K562 (cell line): ENCODE measurements around the gene AP3S1. TPM values are rescaled to one million over a fixed set of nuclear protein-coding genes. Genes with fewer than 3 reads are reported as not detected.

Experiments
- ATAC-seq: fragments of 200-7000 bp; cut with Tn5 transposase; 3 replicates; pipeline ENCODE4 v1.9.1; 2020; ENCODE audit warnings: moderate library complexity
- BruUV-seq: library from RNA; stranded (reverse); fragments of 400-500 nt; replicated peaks from 2 replicates; lab custom pipeline; 2021; lab: Mats Ljungman, UMichigan
- CTCF ChIA-PET: fragments of 300-600 bp; formaldehyde crosslinking; extraction: SDS; loops from one replicate; lab custom pipeline; 2021; ENCODE audit warnings: low intra/inter-chr PET ratio; lab: Yijun Ruan, JAX
- POLR2A ChIA-PET: fragments of 300-600, 350-650 bp; sonication (Branson Sonifier 250); formaldehyde crosslinking; extraction: SDS; loops from one replicate; lab custom pipeline; 2021; ENCODE audit warnings: antibody characterized with exemption, inconsistent platforms; lab: Yijun Ruan, JAX
- DNase-seq, 4 experiments: peaks; one replicate each; pipeline versions ENCODE4 v3.0.0 to v3.0.0-alpha.2; 2011 to 2018; ENCODE audit warnings: low spot score in 3 of 4, mixed read lengths in 3 of 4; ENCODE audit errors: extremely low read depth in 1 of 4
- FAIRE-seq: peaks from 2 replicates; lab custom pipeline; 2011; peaks lifted over from hg19 to GRCh38; lab: Jason Lieb, UNC
- H2AFZ ChIP-seq: 2 replicates; pipeline ENCODE4 v1.6.0; 2011; ENCODE audit warnings: low read depth, low read length, control low read depth, inconsistent platforms
- H3K27ac ChIP-seq: fragments of 200-600 bp; 3 replicates; pipeline ENCODE4 v1.8.0; 2011; ENCODE audit warnings: low read depth, mild to moderate bottlenecking, control low read depth, inconsistent platforms, low read length, moderate library complexity, mixed read lengths; ENCODE audit errors: extremely low read depth
- H3K27me3 ChIP-seq, 2 experiments: fragments of 300-600 bp in 1 of 2; 2 replicates in 1 of 2; 3 replicates in 1 of 2; pipeline versions ENCODE4 v1.6.0 to v1.8.0; 2011; ENCODE audit warnings: inconsistent platforms in 2 of 2, low read length in 2 of 2, mild to moderate bottlenecking in 1 of 2, mixed read lengths in 1 of 2, moderate library complexity in 1 of 2; ENCODE audit not compliant: control insufficient read depth in 2 of 2, insufficient read depth in 2 of 2
- H3K36me3 ChIP-seq: fragments of 300-600 bp; 3 replicates; pipeline ENCODE4 v1.8.0; 2011; ENCODE audit warnings: mild to moderate bottlenecking, low read length, inconsistent platforms; ENCODE audit not compliant: control insufficient read depth, insufficient read depth
- H3K4me1 ChIP-seq, 2 experiments: fragments of 200-600 bp in 1 of 2; replicated peaks in 1 of 2; 2 replicates in 1 of 2; 3 replicates in 1 of 2; pipeline versions ENCODE4 v1.5.1 to v1.8.0; 2011; ENCODE audit warnings: inconsistent platforms in 2 of 2, low read length in 2 of 2, mild to moderate bottlenecking in 1 of 2, mixed read lengths in 1 of 2, moderate library complexity in 1 of 2; ENCODE audit not compliant: control insufficient read depth in 2 of 2, insufficient read depth in 2 of 2
- H3K4me2 ChIP-seq: 2 replicates; pipeline ENCODE4 v1.6.1; 2011; ENCODE audit warnings: low read length, control low read depth, inconsistent platforms, mixed read lengths; ENCODE audit not compliant: insufficient read depth
- H3K4me3 ChIP-seq: fragments of 200-600 bp; sonication (generic), shearing (Covaris generic); 2 replicates; pipeline ENCODE4 v1.5.1; 2016; ENCODE audit warnings: control low read depth, inconsistent platforms
- H3K79me2 ChIP-seq: fragments of 200-600 bp; 3 replicates; pipeline ENCODE4 v1.8.0; 2011; ENCODE audit warnings: low read length, inconsistent platforms; ENCODE audit not compliant: control insufficient read depth, insufficient read depth
- H3K9ac ChIP-seq, 2 experiments: 2 replicates each; pipeline versions ENCODE4 v1.6.0 to v1.6.1; 2011; ENCODE audit warnings: low read depth in 2 of 2, low read length in 2 of 2, control low read depth in 1 of 2, inconsistent platforms in 1 of 2, mild to moderate bottlenecking in 1 of 2, mixed read lengths in 1 of 2; ENCODE audit not compliant: insufficient read depth in 1 of 2
- H3K9me1 ChIP-seq: one replicate; pipeline ENCODE4 v1.6.0; 2011; ENCODE audit warnings: inconsistent platforms, mild to moderate bottlenecking, low read length, moderate library complexity; ENCODE audit not compliant: control insufficient read depth, insufficient read depth
- H3K9me3 ChIP-seq: replicated peaks from 2 replicates; pipeline ENCODE4 v1.5.1; 2011; ENCODE audit warnings: low read depth, low read length, inconsistent platforms; ENCODE audit not compliant: control insufficient read depth, insufficient read depth
- H4K20me1 ChIP-seq: replicated peaks from 2 replicates; pipeline ENCODE4 v1.6.1; 2011; ENCODE audit warnings: low read length, inconsistent platforms, mixed read lengths; ENCODE audit not compliant: control insufficient read depth, insufficient read depth
- E4F1 ChIP-seq: fragments of 250-450 bp; sonication (Bioruptor Pico); IDR thresholded peaks from 2 replicates; pipeline ENCODE4 v1.5.0; 2021; ENCODE audit warnings: mild to moderate bottlenecking, borderline replicate concordance
- HDAC3 ChIP-seq: fragments of 450-650 bp; IDR thresholded peaks from 2 replicates; pipeline ENCODE4 v1.6.1; 2018; ENCODE audit warnings: borderline replicate concordance, mild to moderate bottlenecking, moderate library complexity; ENCODE audit not compliant: partially characterized antibody
- MYC ChIP-seq, 2 experiments: fragments of 250-450 bp in 1 of 2; sonication (Bioruptor Pico) in 1 of 2; IDR thresholded peaks; 2 replicates each; pipeline versions ENCODE4 v1.5.1 to v1.6.1; 2012 to 2021; ENCODE audit warnings: low read depth in 2 of 2, borderline replicate concordance in 1 of 2, improper control_type of control experiment in 1 of 2, low read length in 1 of 2, mild to moderate bottlenecking in 1 of 2, moderate library complexity in 1 of 2
- SIN3A ChIP-seq, 2 experiments: fragments of 150-350 bp in 1 of 2; IDR thresholded peaks; 2 replicates each; pipeline ENCODE4 v1.6.1; 2011 to 2016; ENCODE audit warnings: borderline replicate concordance in 2 of 2, low read depth in 2 of 2, low read length in 2 of 2, mild to moderate bottlenecking in 2 of 2, moderate library complexity in 2 of 2; ENCODE audit not compliant: control insufficient read depth in 1 of 2
- ZNF408 ChIP-seq: fragments of 250-450 bp; sonication (Bioruptor Pico); IDR thresholded peaks from 2 replicates; pipeline ENCODE4 v1.4.0; 2020; ENCODE audit warnings: low read depth, mild to moderate bottlenecking, moderate library complexity
- ZNF507 ChIP-seq: conservative IDR thresholded peaks from 2 replicates; pipeline ENCODE4 v1.6.1; 2017; ENCODE audit warnings: missing genetic modification characterization, missing compliant biosample characterization
- ZNF589 ChIP-seq: fragments of 200-800 bp; sonication (Bioruptor generic); IDR thresholded peaks from 2 replicates; pipeline ENCODE4 v1.6.1; 2016; ENCODE audit warnings: low read depth, missing genetic modification characterization, missing compliant biosample characterization
- WGBS: fragments of 100-300 bp; shearing (Covaris generic); methylation state at CpG from one replicate; pipeline ENCODE4 v1.1.6; 2016; ENCODE audit warnings: low coverage, mixed read lengths; ENCODE audit not compliant: insufficient coverage; ENCODE audit errors: missing lambda C conversion rate; 5-methylcytosine and 5-hydroxymethylcytosine counted together
- in situ Hi-C: fragments of 300-500 bp; cut with MboI; formaldehyde crosslinking; loops from 4 replicates; pipeline ENCODE4 v1.15.0; 2018; ENCODE audit warnings: inconsistent platforms, mixed read lengths
- intact Hi-C: fragments of 100-400 bp; cut with micrococcal nuclease; formaldehyde crosslinking; loops from 2 replicates; pipeline ENCODE4 v1.14.2; 2022
- polyA plus RNA-seq, 8 experiments: library from polyadenylated mRNA; depleted of rRNA in 4 of 8; stranded (reverse) in 5 of 8; unstranded in 3 of 8; fragments of >200 nt; fragmentation: Nextera tagmentation in 2 of 8; fragmentation: Illumina TruSeq in 1 of 8; extraction: Ambion mirVana in 2 of 8; extraction: Trizol in 1 of 8; gene quantifications; 2 replicates each; pipeline versions ENCODE4 v1.2.1 to v1.2.3, GENCODE V29; 2011 to 2014; ENCODE audit warnings: inconsistent platforms in 1 of 8, missing spikeins in 1 of 8
- total RNA-seq, 7 experiments: library from RNA; depleted of rRNA in 6 of 7; stranded (reverse); fragments of >200 nt in 6 of 7; fragmentation: Illumina TruSeq in 2 of 7; extraction: Trizol in 2 of 7; gene quantifications; 2 replicates each; pipeline versions ENCODE4 v1.2.1 to v1.2.3, GENCODE V29; 2011 to 2021; ENCODE audit warnings: low replicate concordance in 1 of 7
- TF ChIP-seq, protein P1 (sequence below): fragments of 250-450 bp; sonication (Bioruptor Pico); IDR thresholded peaks from 2 replicates; pipeline ENCODE4 v1.8.0; 2022; ENCODE audit warnings: inconsistent platforms
- TF ChIP-seq, protein P2 (sequence below): fragments of 200-800 bp; sonication (Bioruptor generic); IDR thresholded peaks from 2 replicates; pipeline ENCODE4 v1.6.1; 2016; ENCODE audit warnings: missing genetic modification characterization, missing compliant biosample characterization

The AP3S1 gene
- total and polyA plus RNA-seq, 9 of the 15 experiments (the other 6 are each of a cell fraction or from before 2014, with no cell fraction given) = 46.1 to 106 (median 67.3) TPM

GRCh38 chr5:115801984-115802383, 39.8 kb upstream of the AP3S1 start (continued):
- TF ChIP-seq E4F1 (CRISPR knock-in tag) (no peak), ZNF589 (CRISPR knock-in tag) (no peak), ZNF408 (CRISPR knock-in tag) (no peak), HDAC3 (no peak)

DNA sequence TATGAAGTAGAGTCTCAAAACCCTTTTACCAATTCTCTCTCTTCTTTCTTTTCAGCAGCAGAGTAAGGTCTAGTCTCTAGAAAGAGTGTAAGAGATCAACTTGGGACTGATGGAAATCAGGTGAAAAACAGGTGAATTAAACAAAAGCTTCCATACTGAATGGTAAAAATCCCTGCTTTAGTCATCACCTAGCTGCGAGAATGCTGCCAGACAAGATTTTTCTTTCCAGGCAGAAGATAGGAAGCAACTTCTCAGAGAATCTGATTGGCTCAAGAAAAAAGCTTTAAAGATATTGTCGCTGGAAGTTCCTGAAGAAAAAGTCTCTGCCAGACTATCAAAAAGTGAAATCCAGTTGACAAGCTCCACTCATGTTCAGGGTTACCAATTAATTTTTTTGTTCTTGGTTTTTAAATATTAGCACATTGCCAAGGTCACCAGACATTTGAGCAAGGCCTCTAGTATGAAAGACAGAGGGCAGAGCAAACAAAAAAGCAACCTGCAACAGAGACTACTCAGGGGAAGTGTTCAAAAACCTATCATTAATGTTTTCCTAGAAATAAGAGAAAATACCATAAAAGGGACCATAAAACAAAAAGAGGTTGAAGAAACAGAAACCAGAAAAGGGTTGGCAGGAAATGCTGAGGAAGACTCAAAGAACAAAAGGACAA, 34.6 kb upstream of the AP3S1 start:
- H3K36me3 ChIP-seq = no peaks in the 10 kb centered on the region
- H3K79me2 ChIP-seq = no peaks in the 10 kb centered on the region
- no TSS peak for BruUV-seq
- no peak overlapping the region for H3K9ac ChIP-seq
- no peaks in the 10 kb centered on the region for H3K4me1 ChIP-seq
- WGBS = 0% methylated on average over 2 of the region's 2 CpGs
- in situ Hi-C loops (no loop called here), intact Hi-C loops (no loop called here)
- H3K9me1 ChIP-seq = no peaks in the 10 kb centered on the region
- FAIRE-seq = no peak
- no peak overlapping the region for H3K4me2 ChIP-seq
- ChIA-PET POLR2A (no interaction called here), CTCF (no interaction called here)
- DNase-seq = no peak
- H3K4me3 ChIP-seq = no peak overlapping the region
- no peaks in the 10 kb centered on the region for H3K9me3 ChIP-seq
- no peak for ATAC-seq
- H2AFZ ChIP-seq = no peak overlapping the region
- no peaks in the 10 kb centered on the region for H4K20me1 ChIP-seq
- H3K27me3 ChIP-seq = peaks cover 3 to 6% of the 10 kb centered on the region in 2 experiments; a peak in 2 of 5 replicates
- no peak overlapping the region for H3K27ac ChIP-seq
- TF ChIP-seq SIN3A (IDR thresholded peaks at IDR 0.05; ENCODE audit: borderline replicate concordance in 2 of 2, control insufficient read depth in 1 of 2, low read depth in 2 of 2, low read length in 2 of 2) = no peak
- TF ChIP-seq, protein P1, sequence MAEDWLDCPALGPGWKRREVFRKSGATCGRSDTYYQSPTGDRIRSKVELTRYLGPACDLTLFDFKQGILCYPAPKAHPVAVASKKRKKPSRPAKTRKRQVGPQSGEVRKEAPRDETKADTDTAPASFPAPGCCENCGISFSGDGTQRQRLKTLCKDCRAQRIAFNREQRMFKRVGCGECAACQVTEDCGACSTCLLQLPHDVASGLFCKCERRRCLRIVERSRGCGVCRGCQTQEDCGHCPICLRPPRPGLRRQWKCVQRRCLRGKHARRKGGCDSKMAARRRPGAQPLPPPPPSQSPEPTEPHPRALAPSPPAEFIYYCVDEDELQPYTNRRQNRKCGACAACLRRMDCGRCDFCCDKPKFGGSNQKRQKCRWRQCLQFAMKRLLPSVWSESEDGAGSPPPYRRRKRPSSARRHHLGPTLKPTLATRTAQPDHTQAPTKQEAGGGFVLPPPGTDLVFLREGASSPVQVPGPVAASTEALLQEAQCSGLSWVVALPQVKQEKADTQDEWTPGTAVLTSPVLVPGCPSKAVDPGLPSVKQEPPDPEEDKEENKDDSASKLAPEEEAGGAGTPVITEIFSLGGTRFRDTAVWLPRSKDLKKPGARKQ (CRISPR knock-in tag) = no peak
- TF ChIP-seq, protein P2, sequence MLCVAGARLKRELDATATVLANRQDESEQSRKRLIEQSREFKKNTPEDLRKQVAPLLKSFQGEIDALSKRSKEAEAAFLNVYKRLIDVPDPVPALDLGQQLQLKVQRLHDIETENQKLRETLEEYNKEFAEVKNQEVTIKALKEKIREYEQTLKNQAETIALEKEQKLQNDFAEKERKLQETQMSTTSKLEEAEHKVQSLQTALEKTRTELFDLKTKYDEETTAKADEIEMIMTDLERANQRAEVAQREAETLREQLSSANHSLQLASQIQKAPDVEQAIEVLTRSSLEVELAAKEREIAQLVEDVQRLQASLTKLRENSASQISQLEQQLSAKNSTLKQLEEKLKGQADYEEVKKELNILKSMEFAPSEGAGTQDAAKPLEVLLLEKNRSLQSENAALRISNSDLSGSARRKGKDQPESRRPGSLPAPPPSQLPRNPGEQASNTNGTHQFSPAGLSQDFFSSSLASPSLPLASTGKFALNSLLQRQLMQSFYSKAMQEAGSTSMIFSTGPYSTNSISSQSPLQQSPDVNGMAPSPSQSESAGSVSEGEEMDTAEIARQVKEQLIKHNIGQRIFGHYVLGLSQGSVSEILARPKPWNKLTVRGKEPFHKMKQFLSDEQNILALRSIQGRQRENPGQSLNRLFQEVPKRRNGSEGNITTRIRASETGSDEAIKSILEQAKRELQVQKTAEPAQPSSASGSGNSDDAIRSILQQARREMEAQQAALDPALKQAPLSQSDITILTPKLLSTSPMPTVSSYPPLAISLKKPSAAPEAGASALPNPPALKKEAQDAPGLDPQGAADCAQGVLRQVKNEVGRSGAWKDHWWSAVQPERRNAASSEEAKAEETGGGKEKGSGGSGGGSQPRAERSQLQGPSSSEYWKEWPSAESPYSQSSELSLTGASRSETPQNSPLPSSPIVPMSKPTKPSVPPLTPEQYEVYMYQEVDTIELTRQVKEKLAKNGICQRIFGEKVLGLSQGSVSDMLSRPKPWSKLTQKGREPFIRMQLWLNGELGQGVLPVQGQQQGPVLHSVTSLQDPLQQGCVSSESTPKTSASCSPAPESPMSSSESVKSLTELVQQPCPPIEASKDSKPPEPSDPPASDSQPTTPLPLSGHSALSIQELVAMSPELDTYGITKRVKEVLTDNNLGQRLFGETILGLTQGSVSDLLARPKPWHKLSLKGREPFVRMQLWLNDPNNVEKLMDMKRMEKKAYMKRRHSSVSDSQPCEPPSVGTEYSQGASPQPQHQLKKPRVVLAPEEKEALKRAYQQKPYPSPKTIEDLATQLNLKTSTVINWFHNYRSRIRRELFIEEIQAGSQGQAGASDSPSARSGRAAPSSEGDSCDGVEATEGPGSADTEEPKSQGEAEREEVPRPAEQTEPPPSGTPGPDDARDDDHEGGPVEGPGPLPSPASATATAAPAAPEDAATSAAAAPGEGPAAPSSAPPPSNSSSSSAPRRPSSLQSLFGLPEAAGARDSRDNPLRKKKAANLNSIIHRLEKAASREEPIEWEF (CRISPR knock-in tag) = no peak
- TF ChIP-seq MYC (IDR thresholded peaks at IDR 0.05; ENCODE audit: low read depth, low read length) = no peak
- no peak for TF ChIP-seq MYC (CRISPR knock-in tag; IDR thresholded peaks at IDR 0.05; ENCODE audit: borderline replicate concordance, low read depth)
- no peak for TF ChIP-seq ZNF507
